ENCODE data around the gene HNRNPLL.

DNA sequence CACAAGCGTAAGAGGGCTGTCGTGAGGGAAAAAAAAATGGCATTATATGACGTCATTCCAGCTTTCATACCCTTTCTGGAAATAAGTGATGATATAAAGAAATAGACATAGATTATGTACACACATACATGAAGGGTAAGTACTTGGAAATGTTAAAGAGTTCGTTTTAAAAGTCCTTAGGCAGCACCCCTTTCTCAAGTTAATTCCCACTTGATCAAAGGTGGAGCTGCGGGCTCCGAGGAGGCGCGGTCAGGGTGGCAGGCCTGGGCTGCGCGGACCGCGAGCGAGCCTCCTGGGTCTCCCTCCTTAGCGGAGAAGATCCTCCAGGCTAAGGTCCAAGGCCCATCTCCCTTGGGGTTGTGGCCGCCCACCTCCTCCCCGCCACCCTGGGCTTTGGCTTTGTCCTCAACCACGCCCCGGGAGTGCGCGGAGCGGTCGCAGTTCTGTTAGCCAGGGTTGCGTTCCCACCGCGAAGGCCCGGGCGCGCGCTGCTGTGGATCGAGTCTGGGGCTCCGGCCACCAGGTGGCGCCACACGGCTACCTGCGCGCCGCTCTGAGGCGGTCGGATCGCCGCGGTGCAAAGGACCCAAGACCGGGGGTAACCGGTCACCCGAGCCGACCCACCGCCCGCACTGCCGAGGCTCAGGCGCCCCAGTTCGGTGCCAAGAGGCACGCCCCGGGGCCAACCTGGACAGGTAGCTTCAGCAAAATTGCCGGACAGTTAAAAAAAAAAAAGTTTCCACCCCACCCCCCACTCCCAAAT lies 66.8 kb downstream of the HNRNPLL start:
- TF ChIP-seq, protein P1, sequence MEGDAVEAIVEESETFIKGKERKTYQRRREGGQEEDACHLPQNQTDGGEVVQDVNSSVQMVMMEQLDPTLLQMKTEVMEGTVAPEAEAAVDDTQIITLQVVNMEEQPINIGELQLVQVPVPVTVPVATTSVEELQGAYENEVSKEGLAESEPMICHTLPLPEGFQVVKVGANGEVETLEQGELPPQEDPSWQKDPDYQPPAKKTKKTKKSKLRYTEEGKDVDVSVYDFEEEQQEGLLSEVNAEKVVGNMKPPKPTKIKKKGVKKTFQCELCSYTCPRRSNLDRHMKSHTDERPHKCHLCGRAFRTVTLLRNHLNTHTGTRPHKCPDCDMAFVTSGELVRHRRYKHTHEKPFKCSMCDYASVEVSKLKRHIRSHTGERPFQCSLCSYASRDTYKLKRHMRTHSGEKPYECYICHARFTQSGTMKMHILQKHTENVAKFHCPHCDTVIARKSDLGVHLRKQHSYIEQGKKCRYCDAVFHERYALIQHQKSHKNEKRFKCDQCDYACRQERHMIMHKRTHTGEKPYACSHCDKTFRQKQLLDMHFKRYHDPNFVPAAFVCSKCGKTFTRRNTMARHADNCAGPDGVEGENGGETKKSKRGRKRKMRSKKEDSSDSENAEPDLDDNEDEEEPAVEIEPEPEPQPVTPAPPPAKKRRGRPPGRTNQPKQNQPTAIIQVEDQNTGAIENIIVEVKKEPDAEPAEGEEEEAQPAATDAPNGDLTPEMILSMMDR (conservative IDR thresholded peaks at IDR 0.05 in 1 of 2, IDR thresholded peaks at IDR 0.05 in 1 of 2; ENCODE audit: extremely low read depth in 1 of 2, insufficient read depth in 1 of 2, low read depth in 1 of 2, low read length in 2 of 2), result peak; percentile 61 to 87
- no peak for TF ChIP-seq EZH2 (IDR thresholded peaks at IDR 0.05; ENCODE audit: borderline replicate concordance, low read length)
